Panc1 (cell line): Measurements from ENCODE around the gene COLEC11. TPM values are rescaled to one million over a fixed set of nuclear protein-coding genes. Genes with fewer than 3 reads are reported as not detected.
"Not testable (repeated sequence)": the region's sequence is repeated elsewhere in the genome, so short reads cannot be mapped to it uniquely, and the experiment has no call there.

ENCODE experiments used
- ATAC-seq: fragments of 200-7000 bp; cut with Tn5 transposase; 2 replicates; pipeline ENCODE4 v1.9.1; 2020; ENCODE audit warnings: mild to moderate bottlenecking, moderate library complexity
- BruUV-seq: library from RNA; stranded (reverse); fragments of 400-500 nt; replicated peaks from 2 replicates; lab custom pipeline; 2021; lab: Mats Ljungman, UMichigan
- CTCF ChIA-PET: fragments of 300-600 bp; sonication (Branson Sonifier 250); formaldehyde crosslinking; loops from one replicate; lab custom pipeline; 2022; ENCODE audit warnings: antibody characterized with exemption; lab: Charles Lee
- POLR2A ChIA-PET: fragments of 300-600 bp; sonication (Branson Sonifier 250); formaldehyde crosslinking; loops from one replicate; lab custom pipeline; 2022; ENCODE audit warnings: antibody characterized with exemption; lab: Charles Lee
- DNase-seq: peaks from one replicate; pipeline ENCODE4 v3.0.0-alpha.2; 2010; ENCODE audit warnings: low read depth, low spot score
- H3K27ac ChIP-seq: 2 replicates; pipeline ENCODE4 v1.5.1; 2011; ENCODE audit warnings: mild to moderate bottlenecking, low read length, inconsistent platforms
- H3K27me3 ChIP-seq: fragments of 200-500 bp; sonication (Bioruptor generic); 2 replicates; pipeline ENCODE4 v1.6.0; 2014; ENCODE audit warnings: low read length, inconsistent platforms; ENCODE audit not compliant: control insufficient read depth, insufficient read depth
- H3K36me3 ChIP-seq: fragments of 200-500 bp; sonication (Bioruptor generic); 2 replicates; pipeline ENCODE4 v1.5.1; 2014; ENCODE audit warnings: inconsistent platforms, mild to moderate bottlenecking, low read length, moderate library complexity; ENCODE audit not compliant: control insufficient read depth, insufficient read depth
- H3K4me1 ChIP-seq: 2 replicates; pipeline ENCODE4 v1.5.1; 2011; ENCODE audit warnings: inconsistent platforms, mild to moderate bottlenecking, low read length, moderate library complexity; ENCODE audit not compliant: control insufficient read depth, insufficient read depth
- H3K4me3 ChIP-seq, 2 experiments: 2 replicates each; pipeline ENCODE4 v1.5.1; 2011 to 2012; ENCODE audit warnings: low read depth in 2 of 2, low read length in 2 of 2, mild to moderate bottlenecking in 2 of 2, inconsistent platforms in 1 of 2, moderate library complexity in 1 of 2
- H3K9me3 ChIP-seq: fragments of 200-500 bp; sonication (Bioruptor generic); 2 replicates; pipeline ENCODE4 v1.5.1; 2014; ENCODE audit warnings: low read depth, mild to moderate bottlenecking, inconsistent platforms, low read length, moderate library complexity; ENCODE audit not compliant: control insufficient read depth, insufficient read depth
- CTCF ChIP-seq: fragments of 450-650 bp; IDR thresholded peaks from 2 replicates; pipeline ENCODE4 v1.5.1; 2017; ENCODE audit warnings: mild to moderate bottlenecking
- POLR2AphosphoS5 ChIP-seq: IDR thresholded peaks from 2 replicates; pipeline ENCODE4 v1.6.1; 2012; ENCODE audit warnings: mild to moderate bottlenecking, low read depth, low read length, moderate library complexity
- REST ChIP-seq, 2 experiments: IDR thresholded peaks; 2 replicates each; pipeline ENCODE4 v1.6.1; 2011 to 2012; ENCODE audit warnings: low read depth in 2 of 2, control low read depth in 1 of 2, low read length in 1 of 2, mild to moderate bottlenecking in 1 of 2, moderate library complexity in 1 of 2; ENCODE audit not compliant: insufficient read depth in 1 of 2
- SIN3A ChIP-seq: IDR thresholded peaks from 2 replicates; pipeline ENCODE4 v1.6.1; 2012; ENCODE audit warnings: low read depth, mild to moderate bottlenecking, low read length, moderate library complexity, borderline replicate concordance; ENCODE audit not compliant: insufficient read depth
- TCF7L2 ChIP-seq: IDR thresholded peaks from 2 replicates; pipeline ENCODE4 v1.6.1; 2011; ENCODE audit warnings: mild to moderate bottlenecking, low read depth, low read length, inconsistent platforms
- in situ Hi-C: cut with HindIII; loops from 2 replicates; pipeline ENCODE4 v1.10.0; 2016; ENCODE audit warnings: low sequenced_read_pairs, low pct_unique_long_range_greater_than_20kb
- intact Hi-C: fragments of 100-400 bp; cut with micrococcal nuclease; formaldehyde crosslinking; loops from one replicate; pipeline ENCODE4 v1.10.0; 2022; ENCODE audit not compliant: unreplicated experiment
- total RNA-seq: library from RNA; stranded (reverse); gene quantifications from one replicate; pipeline ENCODE4 v1.2.1, GENCODE V29; 2021; ENCODE audit not compliant: unreplicated experiment

The COLEC11 gene
- total RNA-seq, 1 experiment from 2014 or later: 0.31 TPM

GRCh38 chr2:3634596-3635121 lies 39.7 kb downstream of the COLEC11 start:
- POLR2A ChIA-PET: no interaction called here
- intact Hi-C loops (no loop called here), in situ Hi-C loops (no loop called here)
- H3K4me1 ChIP-seq: no peaks in the 10 kb centered on the region
- H3K36me3 ChIP-seq: no peaks in the 10 kb centered on the region
- no peak for TF ChIP-seq TCF7L2
- TF ChIP-seq REST (IDR thresholded peaks at IDR 0.05; ENCODE audit: insufficient read depth in 1 of 2, low read depth in 2 of 2, low read length in 1 of 2): no peak
- no peak for TF ChIP-seq SIN3A
- H3K27ac ChIP-seq: no peak overlapping the region
- CTCF ChIA-PET: no interaction called here
- ATAC-seq (no peak), DNase-seq (no peak)
- H3K4me3 ChIP-seq: no peak overlapping the region
- no TSS peak for BruUV-seq
- no peaks in the 10 kb centered on the region for H3K9me3 ChIP-seq
- H3K27me3 ChIP-seq: peaks cover 4% of the 10 kb centered on the region; the same call in 1 of the 2 replicates

- peaks cover 4% of the 10 kb centered on the region; the same call in 1 of the 2 replicates for H3K27me3 ChIP-seq
- in situ Hi-C loops (no loop called here), intact Hi-C loops (no loop called here)
- no peak overlapping the region for H3K27ac ChIP-seq
- no TSS peak for BruUV-seq
- H3K4me3 ChIP-seq: no peak overlapping the region
- no peaks in the 10 kb centered on the region for H3K4me1 ChIP-seq
- H3K9me3 ChIP-seq: no peaks in the 10 kb centered on the region
- TF ChIP-seq POLR2AphosphoS5 (no peak), CTCF (no peak), SIN3A (no peak), TCF7L2 (no peak), REST (IDR thresholded peaks at IDR 0.05; ENCODE audit: insufficient read depth in 1 of 2, low read depth in 2 of 2, low read length in 1 of 2) (no peak)
- CTCF ChIA-PET: no interaction called here
- H3K36me3 ChIP-seq: no peaks in the 10 kb centered on the region
- DNase-seq (no peak), ATAC-seq (no peak; the same call in 1 of the 2 replicates)
- POLR2A ChIA-PET: no interaction called here
Measured at GRCh38 chr2:3635171-3635974, 40.5 kb downstream of the COLEC11 start.

- H3K4me3 ChIP-seq, intact Hi-C loops, CTCF ChIA-PET, H3K9me3 ChIP-seq, H3K4me1 ChIP-seq, POLR2A ChIA-PET, in situ Hi-C loops, H3K36me3 ChIP-seq, H3K27me3 ChIP-seq, BruUV-seq, ATAC-seq, DNase-seq, H3K27ac ChIP-seq: not testable (repeated sequence)
Measured at GRCh38 chr2:3635975-3636327, 41.0 kb downstream of the COLEC11 start.
